ENCODE results near the gene TIPARP. TPM values are rescaled to one million over a fixed set of nuclear protein-coding genes. Genes with fewer than 3 reads are reported as not detected.
A peak's percentile ranks its signal among the peaks of the same experiment; 100 is the strongest.

TIPARP gene
- total and polyA plus RNA-seq, 4 donors: 20.8 to 56.1 (median 40.0) TPM

DNA sequence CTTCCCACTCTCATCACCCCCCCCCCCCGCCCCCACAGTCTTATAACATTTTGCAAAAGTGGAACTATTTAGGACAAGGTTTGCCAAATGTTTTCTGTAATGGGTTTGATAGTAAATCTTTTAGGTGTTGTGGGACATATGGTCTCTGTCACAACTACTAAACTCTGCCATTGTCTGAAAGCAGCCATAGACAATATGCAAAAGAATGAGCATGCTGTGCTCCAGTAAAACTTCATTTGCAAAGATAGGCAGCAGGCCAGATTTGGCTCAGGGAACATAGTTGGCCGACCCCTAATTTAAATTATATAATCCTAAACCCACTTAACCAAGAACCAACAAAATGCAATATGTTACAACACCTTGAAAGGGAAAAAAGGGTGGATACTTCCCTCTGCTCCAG lies 46.4 kb downstream of the TIPARP start:
- ATAC-seq (ENCODE audit: insufficient read depth, low FRiP score) (no peak), DNase-seq (peak in 2 of 3 donors; percentile 22 to 34)
- H3K4me3 ChIP-seq: no peak overlapping the region
- peaks cover 0 to 5% (median 0%) of the 10 kb centered on the region in 5 donors for H3K4me1 ChIP-seq (ENCODE audit: control insufficient read depth in 5 of 5, insufficient read depth in 5 of 5, low read length in 5 of 5)
- H3K36me3 ChIP-seq (ENCODE audit: control insufficient read depth in 4 of 4, insufficient read depth in 4 of 4, low read length in 4 of 4): peaks cover 0 to 4% (median 0%) of the 10 kb centered on the region in 4 donors
- TF ChIP-seq, protein P1, sequence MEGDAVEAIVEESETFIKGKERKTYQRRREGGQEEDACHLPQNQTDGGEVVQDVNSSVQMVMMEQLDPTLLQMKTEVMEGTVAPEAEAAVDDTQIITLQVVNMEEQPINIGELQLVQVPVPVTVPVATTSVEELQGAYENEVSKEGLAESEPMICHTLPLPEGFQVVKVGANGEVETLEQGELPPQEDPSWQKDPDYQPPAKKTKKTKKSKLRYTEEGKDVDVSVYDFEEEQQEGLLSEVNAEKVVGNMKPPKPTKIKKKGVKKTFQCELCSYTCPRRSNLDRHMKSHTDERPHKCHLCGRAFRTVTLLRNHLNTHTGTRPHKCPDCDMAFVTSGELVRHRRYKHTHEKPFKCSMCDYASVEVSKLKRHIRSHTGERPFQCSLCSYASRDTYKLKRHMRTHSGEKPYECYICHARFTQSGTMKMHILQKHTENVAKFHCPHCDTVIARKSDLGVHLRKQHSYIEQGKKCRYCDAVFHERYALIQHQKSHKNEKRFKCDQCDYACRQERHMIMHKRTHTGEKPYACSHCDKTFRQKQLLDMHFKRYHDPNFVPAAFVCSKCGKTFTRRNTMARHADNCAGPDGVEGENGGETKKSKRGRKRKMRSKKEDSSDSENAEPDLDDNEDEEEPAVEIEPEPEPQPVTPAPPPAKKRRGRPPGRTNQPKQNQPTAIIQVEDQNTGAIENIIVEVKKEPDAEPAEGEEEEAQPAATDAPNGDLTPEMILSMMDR (IDR thresholded peaks at IDR 0.05; ENCODE audit: control extremely low read depth, extremely low read depth): no peak
- H3K27me3 ChIP-seq (ENCODE audit: control insufficient read depth in 3 of 3, insufficient read depth in 3 of 3, low read length in 2 of 3): no peaks in the 10 kb centered on the region
- WGBS, 2 donors: 53 to 60% methylated on average over 2 of the region's 2 CpGs
- no peaks in the 10 kb centered on the region for H3K9me3 ChIP-seq (ENCODE audit: control insufficient read depth in 4 of 4, insufficient read depth in 3 of 4, low read length in 3 of 4)
- no peak overlapping the region for H3K9ac ChIP-seq (ENCODE audit: insufficient read depth in 1 of 2, low read length in 2 of 2)
- no peak overlapping the region for H3K27ac ChIP-seq (ENCODE audit: low read depth in 1 of 2, low read length in 1 of 2)

DNA sequence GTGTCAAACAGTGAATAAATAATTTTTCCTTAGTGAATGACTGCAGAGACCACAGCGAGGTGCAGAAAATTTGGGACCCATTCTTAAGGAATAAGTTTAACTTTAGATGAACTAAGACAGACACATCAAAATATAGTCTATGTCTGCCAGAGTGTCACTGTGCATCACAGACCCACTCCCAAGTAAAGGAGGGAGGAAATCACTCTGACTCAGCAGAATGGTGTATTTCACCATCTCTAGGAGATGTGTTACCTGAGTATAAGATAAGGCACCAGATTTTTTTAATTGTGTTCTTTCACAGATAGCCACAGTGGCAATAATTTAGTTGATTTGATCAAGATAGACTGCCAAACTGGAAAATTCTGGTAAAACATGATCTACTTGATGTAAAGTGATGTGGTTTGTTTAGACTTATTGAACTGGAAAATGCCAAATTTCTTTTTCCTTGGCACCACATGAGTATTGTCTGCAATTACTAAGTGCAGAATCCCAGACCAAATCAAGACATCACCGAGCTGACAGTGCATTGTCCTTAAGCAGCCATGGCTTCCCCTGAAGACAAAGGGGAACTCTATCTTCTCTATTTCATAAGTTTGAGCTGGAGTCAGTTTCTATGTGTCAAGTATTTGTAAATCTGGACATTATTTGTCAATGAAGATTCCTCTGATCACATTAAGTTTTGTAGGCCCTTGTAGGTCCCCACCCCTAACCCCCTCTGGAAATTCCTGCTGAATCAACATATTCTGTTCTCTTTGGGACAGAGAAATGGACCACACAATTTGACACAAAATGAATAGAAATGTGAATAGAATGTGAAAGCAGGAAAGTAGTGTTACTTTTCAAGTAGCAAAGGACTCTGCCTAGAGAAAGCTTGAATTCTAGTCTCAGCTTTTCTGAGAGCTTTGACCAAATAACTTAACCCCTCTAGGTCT lies 47.6 kb downstream of the TIPARP start:
- 88 to 93% methylated on average over 2 of the region's 2 CpGs for WGBS, 2 donors
- TF ChIP-seq, protein P1 (IDR thresholded peaks at IDR 0.05; ENCODE audit: control extremely low read depth, extremely low read depth): no peak
- Histone ChIP-seq H3K27ac (ENCODE audit: low read depth in 1 of 2, low read length in 1 of 2) (no peak overlapping the region), H3K9me3 (ENCODE audit: control insufficient read depth in 4 of 4, insufficient read depth in 3 of 4, low read length in 3 of 4) (no peaks in the 10 kb centered on the region), H3K4me1 (ENCODE audit: control insufficient read depth in 5 of 5, insufficient read depth in 5 of 5, low read length in 5 of 5) (peaks cover 0 to 5% (median 0%) of the 10 kb centered on the region in 5 donors), H3K9ac (ENCODE audit: insufficient read depth in 1 of 2, low read length in 2 of 2) (no peak overlapping the region), H3K27me3 (ENCODE audit: control insufficient read depth in 3 of 3, insufficient read depth in 3 of 3, low read length in 2 of 3) (no peaks in the 10 kb centered on the region), H3K4me3 (no peak overlapping the region), H3K36me3 (ENCODE audit: control insufficient read depth in 4 of 4, insufficient read depth in 4 of 4, low read length in 4 of 4) (peaks cover 0 to 4% (median 0%) of the 10 kb centered on the region in 4 donors)
- DNase-seq (no peak), ATAC-seq (ENCODE audit: insufficient read depth, low FRiP score) (no peak)

DNA sequence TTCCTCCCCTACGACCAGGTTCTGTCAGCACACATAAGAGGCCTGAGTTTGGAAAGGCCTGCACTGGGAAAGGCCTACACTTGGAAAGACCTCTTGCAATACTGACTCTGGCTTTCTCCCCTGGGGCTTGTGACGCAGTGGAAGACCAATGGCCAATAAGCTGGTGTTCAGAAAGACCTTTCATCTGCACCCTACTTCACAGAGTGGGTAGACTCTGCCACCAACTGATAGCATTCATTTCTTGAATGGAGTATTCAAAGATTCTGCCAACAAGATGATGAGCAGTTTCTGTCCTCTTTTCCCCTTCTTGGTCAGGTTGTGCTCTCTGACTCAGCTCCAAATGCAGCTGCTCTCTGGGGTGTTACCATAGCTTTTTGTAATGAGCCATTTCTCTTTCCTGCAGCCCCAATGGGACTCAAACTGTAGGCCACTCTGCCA lies 48.8 kb downstream of the TIPARP start:
- Histone ChIP-seq H3K9me3 (ENCODE audit: control insufficient read depth in 4 of 4, insufficient read depth in 3 of 4, low read length in 3 of 4) (no peaks in the 10 kb centered on the region), H3K36me3 (ENCODE audit: control insufficient read depth in 4 of 4, insufficient read depth in 4 of 4, low read length in 4 of 4) (no peaks in the 10 kb centered on the region), H3K27me3 (ENCODE audit: control insufficient read depth in 3 of 3, insufficient read depth in 3 of 3, low read length in 2 of 3) (no peaks in the 10 kb centered on the region), H3K9ac (ENCODE audit: insufficient read depth in 1 of 2, low read length in 2 of 2) (no peak overlapping the region), H3K4me1 (ENCODE audit: control insufficient read depth in 5 of 5, insufficient read depth in 5 of 5, low read length in 5 of 5) (peaks cover 0 to 7% (median 2%) of the 10 kb centered on the region in 5 donors), H3K4me3 (no peak overlapping the region), H3K27ac (ENCODE audit: low read depth in 1 of 2, low read length in 1 of 2) (no peak overlapping the region)
- TF ChIP-seq, protein P1 (IDR thresholded peaks at IDR 0.05; ENCODE audit: control extremely low read depth, extremely low read depth): no peak
- WGBS, 2 donors: 84 to 86% methylated on average over 2 of the region's 2 CpGs
- DNase-seq (no peak), ATAC-seq (ENCODE audit: insufficient read depth, low FRiP score) (no peak)
